Upper lobe of left lung (tissue), 4 donors: ENCODE measurements around the gene OIT3.

Experiments used
- EP300 ChIP-seq, 4 donors: sonication (generic); formaldehyde crosslinking; IDR thresholded peaks; one replicate each; pipeline ENCODE4 v1.5.1; 2017; ENCODE audit warnings: antibody characterized with exemption in 4 of 4, control low read depth in 2 of 4
- POLR2A ChIP-seq, 4 donors: fragments of 450-650 bp; IDR thresholded peaks; one replicate each; pipeline ENCODE4 v1.5.1; 2016 to 2017; ENCODE audit warnings: antibody characterized with exemption in 4 of 4, mild to moderate bottlenecking in 2 of 4
- TF ChIP-seq, protein P1 (sequence below), 6 experiments: fragments of 450-650 bp in 4 of 6; fragments of 200-600 bp in 2 of 6; sonication (generic) in 2 of 6; IDR thresholded peaks; one replicate each; pipeline ENCODE4 v1.5.1; 2016 to 2019; ENCODE audit warnings: antibody characterized with exemption in 6 of 6

DNA sequence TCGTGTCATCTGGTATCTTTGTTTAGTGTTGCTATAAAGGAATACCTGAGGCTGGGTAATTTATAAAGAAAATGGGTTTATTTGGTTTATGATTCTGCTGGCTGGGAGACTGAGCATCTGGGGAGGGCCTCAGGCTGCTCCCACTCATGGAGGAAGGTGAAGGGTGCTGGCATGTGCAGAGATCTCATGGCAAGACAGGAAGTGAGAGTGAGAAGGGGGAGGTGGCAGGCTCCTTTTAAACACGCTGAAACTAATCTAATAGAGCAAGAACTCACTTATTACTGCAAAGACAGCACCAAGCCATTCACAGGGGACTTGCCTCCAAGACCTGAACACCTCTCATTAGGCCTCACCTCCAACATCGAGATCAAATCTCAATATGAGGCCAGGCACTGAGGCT lies 11.3 kb downstream of the OIT3 start:
- TF ChIP-seq, protein P1, sequence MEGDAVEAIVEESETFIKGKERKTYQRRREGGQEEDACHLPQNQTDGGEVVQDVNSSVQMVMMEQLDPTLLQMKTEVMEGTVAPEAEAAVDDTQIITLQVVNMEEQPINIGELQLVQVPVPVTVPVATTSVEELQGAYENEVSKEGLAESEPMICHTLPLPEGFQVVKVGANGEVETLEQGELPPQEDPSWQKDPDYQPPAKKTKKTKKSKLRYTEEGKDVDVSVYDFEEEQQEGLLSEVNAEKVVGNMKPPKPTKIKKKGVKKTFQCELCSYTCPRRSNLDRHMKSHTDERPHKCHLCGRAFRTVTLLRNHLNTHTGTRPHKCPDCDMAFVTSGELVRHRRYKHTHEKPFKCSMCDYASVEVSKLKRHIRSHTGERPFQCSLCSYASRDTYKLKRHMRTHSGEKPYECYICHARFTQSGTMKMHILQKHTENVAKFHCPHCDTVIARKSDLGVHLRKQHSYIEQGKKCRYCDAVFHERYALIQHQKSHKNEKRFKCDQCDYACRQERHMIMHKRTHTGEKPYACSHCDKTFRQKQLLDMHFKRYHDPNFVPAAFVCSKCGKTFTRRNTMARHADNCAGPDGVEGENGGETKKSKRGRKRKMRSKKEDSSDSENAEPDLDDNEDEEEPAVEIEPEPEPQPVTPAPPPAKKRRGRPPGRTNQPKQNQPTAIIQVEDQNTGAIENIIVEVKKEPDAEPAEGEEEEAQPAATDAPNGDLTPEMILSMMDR (IDR thresholded peaks at IDR 0.05) = no peak
- TF ChIP-seq EP300 (IDR thresholded peaks at IDR 0.05) (no peak), POLR2A (IDR thresholded peaks at IDR 0.05) (no peak)
